K562 (cell line): Measurements from ENCODE around the gene HDAC9. TPM values are rescaled to one million over a fixed set of nuclear protein-coding genes. Genes with fewer than 3 reads are reported as not detected.

ENCODE experiments used
- polyA plus RNA-seq, 8 experiments: library from polyadenylated mRNA; depleted of rRNA in 4 of 8; stranded (reverse) in 5 of 8; unstranded in 3 of 8; fragments of >200 nt; fragmentation: Nextera tagmentation in 2 of 8; fragmentation: Illumina TruSeq in 1 of 8; extraction: Ambion mirVana in 2 of 8; extraction: Trizol in 1 of 8; gene quantifications; 2 replicates each; pipeline versions ENCODE4 v1.2.1 to v1.2.3, GENCODE V29; 2011 to 2014; ENCODE audit warnings: inconsistent platforms in 1 of 8, missing spikeins in 1 of 8
- total RNA-seq, 7 experiments: library from RNA; depleted of rRNA in 6 of 7; stranded (reverse); fragments of >200 nt in 6 of 7; fragmentation: Illumina TruSeq in 2 of 7; extraction: Trizol in 2 of 7; gene quantifications; 2 replicates each; pipeline versions ENCODE4 v1.2.1 to v1.2.3, GENCODE V29; 2011 to 2021; ENCODE audit warnings: low replicate concordance in 1 of 7
- TF ChIP-seq, protein P1 (sequence below), 2 experiments: fragments of 450-650 bp in 1 of 2; sonication (generic) in 1 of 2; formaldehyde crosslinking in 1 of 2; IDR thresholded peaks; 2 replicates each; pipeline versions ENCODE4 v1.7.1 to v1.9.0; 2016 to 2022; ENCODE audit warnings: inconsistent platforms in 1 of 2, mild to moderate bottlenecking in 1 of 2, missing genetic modification reagents in 1 of 2

HDAC9 gene
- total and polyA plus RNA-seq, 9 of the 15 experiments (the other 6 are each of a cell fraction or from before 2014, with no cell fraction given) = 0.08 to 0.91 (median 0.33) TPM

DNA sequence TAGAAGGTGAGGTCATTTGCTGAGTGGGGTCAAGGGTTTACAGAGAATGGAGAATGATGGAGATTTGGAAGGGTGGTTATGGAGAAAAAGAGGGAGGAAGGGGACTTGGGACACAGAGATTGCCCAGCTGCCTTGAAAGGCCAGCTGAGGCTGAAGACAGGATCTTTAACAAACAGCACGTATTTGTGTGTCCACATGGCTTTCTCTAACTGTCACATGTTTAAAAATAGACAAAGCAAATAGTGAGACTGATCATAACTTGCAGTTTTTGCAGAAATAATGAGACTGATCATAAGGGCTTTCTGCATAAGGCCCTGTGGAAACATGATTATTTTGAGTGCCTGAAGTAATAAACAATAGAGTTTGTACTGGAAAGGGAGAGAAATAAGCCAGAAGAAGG lies 212.7 kb downstream of the HDAC9 start (continued):
- TF ChIP-seq, protein P1, sequence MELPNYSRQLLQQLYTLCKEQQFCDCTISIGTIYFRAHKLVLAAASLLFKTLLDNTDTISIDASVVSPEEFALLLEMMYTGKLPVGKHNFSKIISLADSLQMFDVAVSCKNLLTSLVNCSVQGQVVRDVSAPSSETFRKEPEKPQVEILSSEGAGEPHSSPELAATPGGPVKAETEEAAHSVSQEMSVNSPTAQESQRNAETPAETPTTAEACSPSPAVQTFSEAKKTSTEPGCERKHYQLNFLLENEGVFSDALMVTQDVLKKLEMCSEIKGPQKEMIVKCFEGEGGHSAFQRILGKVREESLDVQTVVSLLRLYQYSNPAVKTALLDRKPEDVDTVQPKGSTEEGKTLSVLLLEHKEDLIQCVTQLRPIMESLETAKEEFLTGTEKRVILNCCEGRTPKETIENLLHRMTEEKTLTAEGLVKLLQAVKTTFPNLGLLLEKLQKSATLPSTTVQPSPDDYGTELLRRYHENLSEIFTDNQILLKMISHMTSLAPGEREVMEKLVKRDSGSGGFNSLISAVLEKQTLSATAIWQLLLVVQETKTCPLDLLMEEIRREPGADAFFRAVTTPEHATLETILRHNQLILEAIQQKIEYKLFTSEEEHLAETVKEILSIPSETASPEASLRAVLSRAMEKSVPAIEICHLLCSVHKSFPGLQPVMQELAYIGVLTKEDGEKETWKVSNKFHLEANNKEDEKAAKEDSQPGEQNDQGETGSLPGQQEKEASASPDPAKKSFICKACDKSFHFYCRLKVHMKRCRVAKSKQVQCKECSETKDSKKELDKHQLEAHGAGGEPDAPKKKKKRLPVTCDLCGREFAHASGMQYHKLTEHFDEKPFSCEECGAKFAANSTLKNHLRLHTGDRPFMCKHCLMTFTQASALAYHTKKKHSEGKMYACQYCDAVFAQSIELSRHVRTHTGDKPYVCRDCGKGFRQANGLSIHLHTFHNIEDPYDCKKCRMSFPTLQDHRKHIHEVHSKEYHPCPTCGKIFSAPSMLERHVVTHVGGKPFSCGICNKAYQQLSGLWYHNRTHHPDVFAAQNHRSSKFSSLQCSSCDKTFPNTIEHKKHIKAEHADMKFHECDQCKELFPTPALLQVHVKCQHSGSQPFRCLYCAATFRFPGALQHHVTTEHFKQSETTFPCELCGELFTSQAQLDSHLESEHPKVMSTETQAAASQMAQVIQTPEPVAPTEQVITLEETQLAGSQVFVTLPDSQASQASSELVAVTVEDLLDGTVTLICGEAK (IDR thresholded peaks at IDR 0.05) = no peak
- TF ChIP-seq, protein P1 (CRISPR knock-in tag; IDR thresholded peaks at IDR 0.05) = no peak
